IMR-90 (cell line): ENCODE measurements around the gene DNAJC5. TPM values are rescaled to one million over a fixed set of nuclear protein-coding genes. Genes with fewer than 3 reads are reported as not detected.
"Not testable (repeated sequence)": the region's sequence is repeated elsewhere in the genome, so short reads cannot be mapped to it uniquely, and the experiment has no call there.

ENCODE experiments used
- ATAC-seq: fragments of 200-7000 bp; cut with Tn5 transposase; 2 replicates; pipeline ENCODE4 v1.9.1; 2020; ENCODE audit warnings: low read depth, mild to moderate bottlenecking, moderate library complexity
- BruUV-seq: library from RNA; stranded (reverse); fragments of 400-500 nt; replicated peaks from 2 replicates; lab custom pipeline; 2021; lab: Mats Ljungman, UMichigan
- CTCF ChIA-PET: fragments of 300-600 bp; formaldehyde crosslinking; extraction: SDS; loops from one replicate; lab custom pipeline; 2021; ENCODE audit warnings: antibody characterized with exemption; lab: Yijun Ruan, JAX
- POLR2A ChIA-PET: fragments of 300-600 bp; sonication (Branson Sonifier 250); formaldehyde crosslinking; loops from one replicate; lab custom pipeline; 2022; ENCODE audit warnings: antibody characterized with exemption; ENCODE audit not compliant: unreplicated experiment; lab: Charles Lee
- DNase-seq: peaks from one replicate; pipeline ENCODE4 v3.0.0; 2013
- H2AFZ ChIP-seq: replicated peaks from 2 replicates; pipeline ENCODE3; 2013; ENCODE audit warnings: low read length, mild to moderate bottlenecking; ENCODE audit not compliant: poor library complexity
- H2AK5ac ChIP-seq: 2 replicates; pipeline ENCODE4 v1.6.1; 2013; ENCODE audit warnings: low read depth, low read length, inconsistent platforms
- H2AK9ac ChIP-seq: replicated peaks from 2 replicates; pipeline ENCODE3; 2013; ENCODE audit warnings: mild to moderate bottlenecking, low read depth, low read length, moderate library complexity; ENCODE audit not compliant: poor library complexity
- H2BK120ac ChIP-seq: 2 replicates; pipeline ENCODE4 v1.6.1; 2013; ENCODE audit warnings: low read depth, low read length, inconsistent platforms
- H2BK15ac ChIP-seq: 3 replicates; pipeline ENCODE4 v1.6.1; 2013; ENCODE audit warnings: low read depth, low read length, inconsistent platforms
- H2BK20ac ChIP-seq: 2 replicates; pipeline ENCODE4 v1.6.1; 2013; ENCODE audit warnings: low read depth, mild to moderate bottlenecking, inconsistent platforms, low read length, moderate library complexity
- H2BK5ac ChIP-seq: 2 replicates; pipeline ENCODE4 v1.6.1; 2013; ENCODE audit warnings: mild to moderate bottlenecking, low read depth, low read length, inconsistent platforms; ENCODE audit not compliant: poor library complexity, severe bottlenecking
- H3K14ac ChIP-seq: replicated peaks from 2 replicates; pipeline ENCODE4 v1.6.1; 2013; ENCODE audit warnings: low read depth, low read length, inconsistent platforms
- H3K18ac ChIP-seq: 2 replicates; pipeline ENCODE4 v1.6.1; 2013; ENCODE audit warnings: low read depth, low read length, control low read depth
- H3K23ac ChIP-seq: 2 replicates; pipeline ENCODE4 v1.6.1; 2013; ENCODE audit warnings: low read depth, low read length, inconsistent platforms
- H3K27ac ChIP-seq: 2 replicates; pipeline ENCODE4 v1.5.1; 2013; ENCODE audit warnings: mild to moderate bottlenecking, control low read depth, low read length; ENCODE audit not compliant: insufficient read depth
- H3K27me3 ChIP-seq: 2 replicates; pipeline ENCODE4 v1.6.1; 2013; ENCODE audit warnings: low read length; ENCODE audit not compliant: control insufficient read depth, insufficient read depth
- H3K36me3 ChIP-seq: 2 replicates; pipeline ENCODE4 v1.6.1; 2013; ENCODE audit warnings: low read length, mixed read lengths; ENCODE audit not compliant: control insufficient read depth, insufficient read depth
- H3K4ac ChIP-seq: 2 replicates; pipeline ENCODE4 v1.6.1; 2013; ENCODE audit warnings: low read depth, low read length, inconsistent platforms
- H3K4me1 ChIP-seq: 2 replicates; pipeline ENCODE4 v1.6.1; 2013; ENCODE audit warnings: low read length, mixed read lengths; ENCODE audit not compliant: control insufficient read depth, insufficient read depth
- H3K4me2 ChIP-seq: 2 replicates; pipeline ENCODE4 v1.6.1; 2013; ENCODE audit warnings: low read depth, mild to moderate bottlenecking, control low read depth, low read length, moderate library complexity
- H3K4me3 ChIP-seq: 2 replicates; pipeline ENCODE4 v1.5.1; 2013; ENCODE audit warnings: low read depth, mild to moderate bottlenecking, control low read depth, low read length, moderate library complexity; ENCODE audit not compliant: insufficient read depth
- H3K56ac ChIP-seq: 2 replicates; pipeline ENCODE4 v1.6.1; 2013; ENCODE audit warnings: low read length, inconsistent platforms; ENCODE audit not compliant: insufficient read depth; ENCODE audit errors: extremely low read depth
- H3K79me1 ChIP-seq, 2 experiments: 2 replicates each; pipeline ENCODE4 v1.6.1; 2013; ENCODE audit warnings: low read length in 2 of 2, inconsistent platforms in 1 of 2, low read depth in 1 of 2
- H3K9ac ChIP-seq: 2 replicates; pipeline ENCODE4 v1.6.1; 2013; ENCODE audit warnings: low read depth, low read length, control low read depth
- H3K9me1 ChIP-seq: 2 replicates; pipeline ENCODE4 v1.6.1; 2013; ENCODE audit warnings: low read length, inconsistent platforms; ENCODE audit not compliant: insufficient read depth
- H3K9me3 ChIP-seq: 2 replicates; pipeline ENCODE4 v1.6.1; 2013; ENCODE audit warnings: low read length; ENCODE audit not compliant: control insufficient read depth, insufficient read depth
- H4K20me1 ChIP-seq: 2 replicates; pipeline ENCODE4 v1.6.1; 2013; ENCODE audit warnings: low read length, inconsistent platforms; ENCODE audit not compliant: insufficient read depth
- H4K5ac ChIP-seq: 2 replicates; pipeline ENCODE4 v1.6.1; 2013; ENCODE audit warnings: mild to moderate bottlenecking, low read depth, low read length, control low read depth
- H4K8ac ChIP-seq, 2 experiments: 2 replicates each; pipeline ENCODE4 v1.6.1; 2013; ENCODE audit warnings: low read depth in 2 of 2, low read length in 2 of 2, control low read depth in 1 of 2, inconsistent platforms in 1 of 2
- H4K91ac ChIP-seq: 2 replicates; pipeline ENCODE4 v1.6.1; 2013; ENCODE audit warnings: low read depth, low read length, inconsistent platforms; ENCODE audit not compliant: insufficient read depth
- CEBPB ChIP-seq: IDR thresholded peaks from 2 replicates; pipeline ENCODE4 v1.6.1; 2012; ENCODE audit warnings: low read depth, low read length, improper control_type of control experiment
- WGBS, 2 experiments: methylation state at CpG; one replicate each; pipeline versions ENCODE4 v1.1.5 to v1.1.7; 2013; ENCODE audit warnings: missing lambda C conversion rate in 2 of 2; ENCODE audit not compliant: insufficient read length in 1 of 2; ENCODE audit errors: extremely low coverage in 2 of 2; 5-methylcytosine and 5-hydroxymethylcytosine counted together
- dilution Hi-C: fragments of 300-500 bp; cut with HindIII; formaldehyde crosslinking; loops from one replicate; pipeline ENCODE4 v1.14.3; 2018; ENCODE audit warnings: low sequenced_read_pairs; ENCODE audit not compliant: unreplicated experiment
- in situ Hi-C: fragments of 300-500 bp; cut with MboI; formaldehyde crosslinking; loops from 3 replicates; pipeline ENCODE4 v1.14.3; 2019; ENCODE audit warnings: low sequenced_read_pairs, inconsistent platforms, mixed read lengths
- intact Hi-C: fragments of 100-400 bp; cut with micrococcal nuclease; formaldehyde crosslinking; loops from 2 replicates; pipeline ENCODE4 v1.10.0; 2022
- polyA plus RNA-seq, 3 experiments: library from polyadenylated mRNA; depleted of rRNA; stranded (reverse); fragments of >200 nt; gene quantifications; 2 replicates each; pipeline ENCODE4 v1.2.3, GENCODE V29; 2012; ENCODE audit warnings: low replicate concordance in 1 of 3
- total RNA-seq: library from RNA; depleted of rRNA; stranded (reverse); fragments of >200 nt; gene quantifications from 2 replicates; pipeline ENCODE4 v1.2.3, GENCODE V29; 2012

DNAJC5 gene
- total and polyA plus RNA-seq, 2 of the 4 experiments (the other 2 are of a cell fraction) = 35.6 to 45.2 TPM

DNA sequence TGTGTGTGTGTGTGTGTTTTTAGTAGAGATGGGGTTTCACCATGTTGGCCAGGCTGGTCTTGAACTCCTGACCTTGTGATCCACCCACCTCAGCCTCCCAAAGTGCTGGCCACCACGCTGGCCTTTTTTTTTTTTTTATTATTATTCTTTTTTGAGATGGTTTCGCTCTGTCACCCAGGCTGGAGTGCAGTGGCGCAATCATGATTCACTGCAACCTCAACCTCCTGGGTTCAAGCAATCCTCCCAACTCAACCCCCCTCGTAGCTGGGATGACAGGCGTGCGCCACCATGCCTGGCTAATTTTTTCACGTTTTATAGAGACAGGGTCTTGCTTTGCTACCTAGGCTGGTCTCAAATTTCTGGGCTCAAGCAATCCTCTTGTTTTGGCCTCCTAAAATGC lies 20.7 kb upstream of the DNAJC5 start:
- H3K4me1 ChIP-seq, POLR2A ChIA-PET, H3K56ac ChIP-seq, CTCF ChIA-PET, H4K5ac ChIP-seq, ATAC-seq, H3K9me3 ChIP-seq, H3K4ac ChIP-seq, H2BK5ac ChIP-seq, H2AFZ ChIP-seq, DNase-seq, H3K27ac ChIP-seq, BruUV-seq, H2BK15ac ChIP-seq, H2AK5ac ChIP-seq, H3K18ac ChIP-seq, H2BK20ac ChIP-seq, H4K8ac ChIP-seq, H2BK120ac ChIP-seq, H3K9me1 ChIP-seq, H3K4me2 ChIP-seq, H4K91ac ChIP-seq, H3K23ac ChIP-seq, intact Hi-C loops, H3K9ac ChIP-seq, H3K27me3 ChIP-seq, dilution Hi-C loops, H3K4me3 ChIP-seq, in situ Hi-C loops, H2AK9ac ChIP-seq, H3K14ac ChIP-seq: not testable (repeated sequence)
- H4K20me1 ChIP-seq = peaks cover 42% of the 10 kb centered on the region
- H3K36me3 ChIP-seq = peaks cover 70% of the 10 kb centered on the region
- WGBS, 2 experiments = 92% methylated on average over 6 of the region's 7 CpGs; no CpG with 5 or more reads in 1 of the 2 experiments
- H3K79me1 ChIP-seq = peaks cover 8 to 74% of the 10 kb centered on the region in 2 experiments; a peak in 3 of 4 replicates
- TF ChIP-seq CEBPB = 0 out of 2 replicates have a peak, but pooled peaks have one; percentile 19
